Pons (tissue), 1 donor: ENCODE results near the gene WIZ.

ENCODE experiments used
- DNase-seq: peaks from one replicate; pipeline ENCODE4 v3.0.0-alpha.2; 2016; ENCODE audit warnings: low spot score

WIZ gene

GRCh38 chr19:15464394-15465385, 14.9 kb upstream of the WIZ start, which contains the start of gene RASAL3:
Gene RASAL3 (minus strand): TSS chr19:15464544. CDS start chr19:15464358, 186 bp downstream.
- DNase-seq, result no peak

- no peak for DNase-seq
Measured at GRCh38 chr19:15463861-15464371, 14.2 kb upstream of the WIZ start.

- DNase-seq, result no peak
Measured at GRCh38 chr19:15461694-15462093, 11.9 kb upstream of the WIZ start.

GRCh38 chr19:15457701-15458484, 8.1 kb upstream of the WIZ start:
- DNase-seq, result no peak

GRCh38 chr19:15456871-15457700, 7.3 kb upstream of the WIZ start:
- DNase-seq, result no peak

- no peak for DNase-seq
Measured at GRCh38 chr19:15456441-15456840, 6.7 kb upstream of the WIZ start.

GRCh38 chr19:15455996-15456395, 6.2 kb upstream of the WIZ start:
- no peak for DNase-seq

- no peak for DNase-seq
Measured at GRCh38 chr19:15453906-15454860, 4.4 kb upstream of the WIZ start.

- DNase-seq, result no peak
Measured at GRCh38 chr19:15453091-15453578, 3.4 kb upstream of the WIZ start.

GRCh38 chr19:15452111-15453047, 2.6 kb upstream of the WIZ start:
- no peak for DNase-seq

GRCh38 chr19:15450528-15450890, 753 bp upstream of the WIZ start:
- DNase-seq, result no peak

- DNase-seq, result no peak
Measured at GRCh38 chr19:15448778-15449619, 757 bp downstream of the WIZ start.

GRCh38 chr19:15448044-15448777, 1.5 kb downstream of the WIZ start:
- DNase-seq, result no peak

- DNase-seq, result no peak
Measured at GRCh38 chr19:15447057-15447456, 2.7 kb downstream of the WIZ start.

GRCh38 chr19:15445807-15446376, 3.9 kb downstream of the WIZ start:
- no peak for DNase-seq

- DNase-seq, result no peak
Measured at GRCh38 chr19:15445227-15445605, 4.5 kb downstream of the WIZ start.

- DNase-seq, result no peak
Measured at GRCh38 chr19:15444505-15445226, 5.1 kb downstream of the WIZ start.
